ENCODE measurements around the gene CDYL2. TPM values are rescaled to one million over a fixed set of nuclear protein-coding genes. Genes with fewer than 3 reads are reported as not detected.

CDYL2 gene
- total and polyA plus RNA-seq, 4 donors = 0.84 to 4.1 (median 2.3) TPM

- Histone ChIP-seq H3K4me3 (ENCODE audit: low read depth in 1 of 3, low read length in 3 of 3) (no peak overlapping the region), H3K36me3 (ENCODE audit: control insufficient read depth in 4 of 4, insufficient read depth in 3 of 4, low read depth in 1 of 4, low read length in 3 of 4) (no peaks in the 10 kb centered on the region), H3K27ac (ENCODE audit: low read depth in 1 of 2, low read length in 2 of 2) (no peak overlapping the region), H3K4me1 (ENCODE audit: control insufficient read depth in 4 of 4, insufficient read depth in 4 of 4, low read length in 3 of 4) (peaks cover 3 to 17% (median 12%) of the 10 kb centered on the region in 4 donors), H3K9ac (ENCODE audit: low read depth in 1 of 2, low read length in 2 of 2) (no peak overlapping the region), H3K27me3 (ENCODE audit: control insufficient read depth in 4 of 4, insufficient read depth in 4 of 4, low read length in 3 of 4) (no peaks in the 10 kb centered on the region), H3K9me3 (ENCODE audit: control insufficient read depth in 4 of 4, low read length in 3 of 4) (no peaks in the 10 kb centered on the region)
- TF ChIP-seq FOXA2 (IDR thresholded peaks at IDR 0.05) = no peak
- TF ChIP-seq YY1 (IDR thresholded peaks at IDR 0.05) = no peak
- no peak for TF ChIP-seq EGR1 (IDR thresholded peaks at IDR 0.05; ENCODE audit: low read depth in 2 of 2)
- no peak for TF ChIP-seq JUND (IDR thresholded peaks at IDR 0.05)
- no peak for TF ChIP-seq NR2F2 (IDR thresholded peaks at IDR 0.05)
- TF ChIP-seq HNF4G (IDR thresholded peaks at IDR 0.05) = no peak
- no peak for TF ChIP-seq ATF3 (IDR thresholded peaks at IDR 0.05)
- no peak for TF ChIP-seq ZBTB33 (IDR thresholded peaks at IDR 0.05)
- no peak for TF ChIP-seq CTCF (IDR thresholded peaks at IDR 0.05; ENCODE audit: low read depth, low read length, missing input control)
- TF ChIP-seq RAD21 (IDR thresholded peaks at IDR 0.05) = no peak
- no peak for TF ChIP-seq TAF1 (conservative IDR thresholded peaks at IDR 0.05)
- TF ChIP-seq FOXA1 (IDR thresholded peaks at IDR 0.05) = no peak
- no peak for TF ChIP-seq MAX (IDR thresholded peaks at IDR 0.05)
- TF ChIP-seq REST (IDR thresholded peaks at IDR 0.05) = no peak
- no peak for TF ChIP-seq GABPA (IDR thresholded peaks at IDR 0.05 in 1 of 2, conservative IDR thresholded peaks at IDR 0.05 in 1 of 2)
- TF ChIP-seq RXRA (IDR thresholded peaks at IDR 0.05) = no peak
- no peak for TF ChIP-seq HNF4A (conservative IDR thresholded peaks at IDR 0.05)
- TF ChIP-seq SP1 (IDR thresholded peaks at IDR 0.05) = no peak
- WGBS = 85% methylated on average over 6 of the region's 6 CpGs
- DNase-seq (ENCODE audit: low spot score) = no peak
These were observed 230.7 kb downstream of the CDYL2 start for GRCh38 chr16:80573700-80574120.

Data from liver (tissue), 9 donors.